B cell (primary cell): ENCODE measurements around the gene KCNQ1OT1.

ENCODE experiments used
- EZH2 ChIP-seq: IDR thresholded peaks from 2 replicates; pipeline ENCODE4 v1.6.1; 2012; ENCODE audit warnings: borderline replicate concordance, low read depth, mild to moderate bottlenecking, moderate library complexity, low read length; ENCODE audit not compliant: insufficient read depth, poor library complexity, severe bottlenecking
- TF ChIP-seq, protein P1 (sequence below): fragments of 200-600 bp; IDR thresholded peaks from one replicate; pipeline ENCODE4 v1.8.0; 2022; ENCODE audit warnings: antibody characterized with exemption, mild to moderate bottlenecking

- TF ChIP-seq, protein P1, sequence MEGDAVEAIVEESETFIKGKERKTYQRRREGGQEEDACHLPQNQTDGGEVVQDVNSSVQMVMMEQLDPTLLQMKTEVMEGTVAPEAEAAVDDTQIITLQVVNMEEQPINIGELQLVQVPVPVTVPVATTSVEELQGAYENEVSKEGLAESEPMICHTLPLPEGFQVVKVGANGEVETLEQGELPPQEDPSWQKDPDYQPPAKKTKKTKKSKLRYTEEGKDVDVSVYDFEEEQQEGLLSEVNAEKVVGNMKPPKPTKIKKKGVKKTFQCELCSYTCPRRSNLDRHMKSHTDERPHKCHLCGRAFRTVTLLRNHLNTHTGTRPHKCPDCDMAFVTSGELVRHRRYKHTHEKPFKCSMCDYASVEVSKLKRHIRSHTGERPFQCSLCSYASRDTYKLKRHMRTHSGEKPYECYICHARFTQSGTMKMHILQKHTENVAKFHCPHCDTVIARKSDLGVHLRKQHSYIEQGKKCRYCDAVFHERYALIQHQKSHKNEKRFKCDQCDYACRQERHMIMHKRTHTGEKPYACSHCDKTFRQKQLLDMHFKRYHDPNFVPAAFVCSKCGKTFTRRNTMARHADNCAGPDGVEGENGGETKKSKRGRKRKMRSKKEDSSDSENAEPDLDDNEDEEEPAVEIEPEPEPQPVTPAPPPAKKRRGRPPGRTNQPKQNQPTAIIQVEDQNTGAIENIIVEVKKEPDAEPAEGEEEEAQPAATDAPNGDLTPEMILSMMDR, result no peak
- no peak for TF ChIP-seq EZH2
These were observed 16.0 kb downstream of the KCNQ1OT1 start for GRCh38 chr11:2683806-2684205.
